HuH-7.5 (cell line): ENCODE measurements around the gene ADD2.
"Not testable (repeated sequence)": the region's sequence is repeated elsewhere in the genome, so short reads cannot be mapped to it uniquely, and the experiment has no call there.

Experiments used
- DNase-seq: peaks from one replicate; pipeline ENCODE4 v3.0.0; 2011; ENCODE audit warnings: low spot score

The ADD2 gene

DNA sequence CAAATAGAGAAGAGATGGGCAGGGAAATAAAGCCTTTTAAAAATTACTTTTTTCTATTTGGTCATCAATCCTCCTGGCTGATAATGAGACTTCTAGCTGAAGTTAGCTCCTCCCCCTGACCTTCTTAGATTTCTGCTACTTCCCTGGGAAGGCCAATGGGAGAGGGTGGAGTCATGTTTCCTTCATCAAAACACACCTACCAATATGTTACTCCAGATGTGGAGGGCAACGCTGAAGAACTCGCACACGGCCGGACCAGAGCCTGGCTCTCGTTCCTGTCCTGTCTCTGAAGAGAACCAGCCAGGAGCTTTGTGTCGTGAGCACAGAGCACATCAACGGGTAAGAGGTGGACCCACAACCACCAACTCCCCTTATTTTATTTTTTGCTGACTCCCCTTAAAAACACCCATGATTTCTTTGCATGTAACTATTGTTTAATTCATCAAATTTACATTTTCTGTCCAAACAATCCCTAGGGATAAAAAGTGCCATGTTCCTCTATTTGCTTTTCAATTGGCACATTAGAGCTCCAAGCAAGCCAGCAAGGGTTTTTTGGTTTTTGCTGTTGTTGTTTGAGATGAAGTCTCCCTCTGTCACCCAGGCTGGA lies 94.9 kb downstream of the ADD2 start:
- no peak for DNase-seq

- no peak for DNase-seq
These were observed 96.8 kb downstream of the ADD2 start for GRCh38 chr2:70671092-70671675.

DNA sequence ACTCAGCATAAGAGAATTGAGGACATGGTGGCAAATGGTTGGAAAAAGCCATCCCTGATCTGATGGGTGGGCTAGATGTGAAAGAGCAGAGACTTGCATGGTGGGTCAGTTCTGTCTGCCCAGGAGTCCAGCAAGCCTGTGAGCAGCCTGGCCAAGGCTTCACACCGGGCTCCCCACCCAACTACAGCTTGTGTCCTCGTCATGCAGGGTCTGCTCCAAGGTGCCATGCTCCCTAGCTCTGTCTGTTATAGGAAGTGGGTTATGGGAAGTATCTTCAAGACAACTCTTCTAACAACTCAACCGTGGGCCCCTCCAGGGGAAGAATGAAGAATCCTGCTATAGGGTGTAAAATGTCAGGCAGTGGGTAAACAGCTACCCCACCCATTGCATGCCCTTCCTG lies 97.4 kb downstream of the ADD2 start:
- no peak for DNase-seq

GRCh38 chr2:70670202-70670601 lies 97.8 kb downstream of the ADD2 start:
- no peak for DNase-seq

DNA sequence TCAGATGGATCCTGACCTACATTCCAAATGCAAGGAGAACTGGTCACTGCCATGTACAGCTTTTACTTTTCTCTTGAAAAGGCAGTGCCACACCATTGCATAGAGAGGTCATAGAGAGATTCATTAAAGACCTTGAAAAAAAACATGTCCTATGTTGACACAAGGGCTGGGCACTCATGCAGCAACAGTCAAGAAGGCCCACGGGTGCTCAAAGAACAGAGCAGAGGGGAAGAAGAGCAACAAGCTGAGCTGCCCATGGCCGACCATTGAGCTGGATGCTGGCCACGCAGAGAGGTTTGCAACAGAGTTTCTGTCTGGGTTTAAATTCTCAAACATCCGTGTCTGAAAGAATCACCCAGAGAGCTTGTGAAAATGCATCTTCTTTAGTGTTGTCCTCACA lies 99.1 kb downstream of the ADD2 start:
- no peak for DNase-seq

DNA sequence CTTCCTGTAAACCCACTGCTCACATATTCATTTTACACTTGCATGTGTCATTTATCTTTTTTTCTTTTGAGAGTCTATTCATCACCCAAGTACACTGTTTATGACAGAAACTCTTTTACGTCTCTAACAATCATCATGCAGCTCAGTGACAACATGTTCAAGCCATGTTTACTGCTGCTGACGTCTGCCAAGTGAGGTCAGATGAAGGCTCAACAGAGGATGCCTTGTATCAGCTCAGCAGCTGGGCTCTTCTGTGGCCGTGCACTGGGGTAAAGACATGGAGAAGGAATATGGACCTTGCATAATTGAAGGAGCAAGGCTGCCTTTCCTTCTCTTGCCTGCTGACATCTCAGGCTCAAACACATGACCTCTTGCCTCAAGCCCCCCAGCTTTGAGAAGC lies 99.6 kb downstream of the ADD2 start:
- no peak for DNase-seq

- DNase-seq = no peak
These were observed 103.5 kb downstream of the ADD2 start for GRCh38 chr2:70664525-70664924.

DNA sequence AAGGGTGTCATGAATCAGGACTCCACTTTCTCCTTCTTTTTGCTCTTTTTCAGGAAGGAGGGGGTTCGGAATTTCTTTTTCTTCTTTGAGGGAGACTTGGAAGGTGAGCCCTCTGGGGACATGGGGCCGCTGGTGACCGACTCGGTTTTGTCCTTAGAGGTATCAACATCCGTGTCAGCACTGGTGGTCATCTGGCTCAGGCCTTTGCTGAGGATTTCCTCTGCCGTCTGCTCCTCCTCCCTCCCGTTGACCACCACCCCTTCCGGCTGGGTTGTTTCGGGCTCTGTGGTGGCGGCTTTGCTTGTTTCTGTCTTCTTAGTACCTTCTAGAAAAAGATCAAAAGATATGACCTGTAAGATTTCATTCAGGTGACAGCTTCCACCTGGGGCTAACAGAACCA lies 104.6 kb downstream of the ADD2 start:
- DNase-seq = no peak

DNA sequence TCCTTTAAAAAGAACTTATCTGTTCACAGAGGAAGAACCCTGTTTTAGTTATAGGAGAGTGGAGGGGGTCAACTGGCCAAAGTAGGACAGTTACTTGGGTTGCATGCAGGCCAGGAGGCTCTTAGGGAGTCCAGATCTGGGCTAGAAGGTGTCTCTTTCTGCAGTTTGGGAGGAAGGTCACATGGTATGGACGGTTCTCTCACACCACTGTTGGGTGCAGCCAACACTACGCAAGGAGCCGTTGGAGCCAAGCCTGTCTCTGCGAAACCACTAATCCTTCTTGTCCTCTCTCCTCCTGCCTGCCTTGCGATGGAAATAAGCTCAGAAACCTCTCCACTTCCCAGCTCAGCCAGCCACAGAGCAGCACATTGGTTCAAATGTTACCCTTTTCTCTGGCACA lies 108.4 kb downstream of the ADD2 start:
- DNase-seq = no peak

DNA sequence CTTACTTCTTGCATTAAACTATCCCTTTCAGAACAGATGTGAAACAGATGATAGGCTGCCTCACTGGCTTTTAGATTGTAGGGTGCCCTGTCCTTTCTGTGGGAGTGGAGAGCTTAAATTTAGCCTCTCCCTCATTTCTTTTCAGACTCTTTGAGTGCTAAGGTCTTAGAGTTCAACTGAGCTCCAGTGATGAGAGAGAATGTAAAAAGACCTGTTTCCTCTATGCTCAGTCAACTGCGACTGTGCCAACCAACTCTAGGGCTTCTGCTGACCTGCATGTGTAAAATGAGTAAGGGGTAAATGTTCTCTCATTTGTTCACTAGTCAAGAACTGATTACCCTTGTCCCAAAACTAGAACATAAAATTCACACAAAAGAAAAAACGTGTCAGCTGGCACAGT lies 109.5 kb downstream of the ADD2 start:
- no peak for DNase-seq

DNA sequence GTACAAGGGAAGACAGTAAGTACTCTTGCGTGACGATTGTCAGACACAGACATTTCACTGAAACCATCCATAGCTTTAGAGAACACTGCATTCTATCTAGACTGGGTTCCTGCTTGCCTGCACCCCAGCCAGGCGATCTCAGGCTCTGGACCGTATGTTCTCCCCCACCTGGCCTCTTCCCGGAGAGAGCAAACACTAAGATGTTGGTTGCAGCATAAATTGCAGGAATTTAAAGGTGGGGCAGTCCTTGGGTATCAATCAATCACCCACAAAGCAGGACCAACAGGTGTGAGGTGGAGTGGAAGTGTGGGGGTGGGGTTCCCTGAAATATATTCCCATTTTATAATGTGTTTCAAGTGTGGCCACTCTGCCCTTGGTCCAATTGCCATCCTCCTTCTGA lies 110.8 kb downstream of the ADD2 start:
- no peak for DNase-seq

GRCh38 chr2:70656421-70657010 lies 111.5 kb downstream of the ADD2 start:
- no peak for DNase-seq

DNA sequence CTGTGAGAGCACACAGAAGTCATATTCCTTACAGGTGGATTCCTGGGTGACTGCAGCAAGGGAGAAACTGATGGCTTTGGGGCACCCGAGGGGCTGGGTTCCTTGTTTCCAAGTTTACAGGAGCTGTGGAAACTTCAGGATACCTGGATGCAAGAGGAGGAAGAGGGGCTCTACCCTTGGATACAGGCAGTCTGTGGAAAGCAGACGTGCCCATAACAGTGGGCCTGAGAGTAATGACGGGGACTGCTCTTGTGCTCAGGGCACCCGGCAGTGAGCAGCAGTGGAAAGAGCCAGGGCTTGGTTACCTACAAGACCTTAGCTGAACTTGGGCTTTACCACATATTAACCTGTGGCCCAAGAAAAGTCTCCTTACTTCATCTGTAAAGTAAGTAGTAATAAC lies 112.2 kb downstream of the ADD2 start:
- no peak for DNase-seq

- DNase-seq = not testable (repeated sequence)
These were observed 112.8 kb downstream of the ADD2 start for GRCh38 chr2:70655211-70655610.

DNA sequence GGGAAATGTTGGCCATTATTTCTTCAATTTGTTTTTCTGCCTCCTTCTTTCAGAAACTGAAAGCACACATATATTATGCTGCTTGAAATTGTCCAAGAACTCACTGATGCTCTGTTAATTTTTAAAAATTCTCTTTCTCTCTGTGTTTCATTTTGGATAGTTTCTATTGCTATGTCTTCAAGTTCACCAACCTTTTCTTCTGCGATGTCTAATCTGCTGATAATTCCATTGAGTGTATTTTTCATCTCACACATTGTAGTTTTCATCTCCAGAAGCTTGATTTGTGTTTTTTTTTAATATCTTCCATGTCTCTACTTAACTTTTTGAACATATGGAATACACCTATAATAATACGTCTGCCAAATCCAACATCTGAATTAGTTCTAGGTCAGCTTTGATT lies 116.3 kb downstream of the ADD2 start:
- no peak for DNase-seq

- DNase-seq = no peak
These were observed 117.0 kb downstream of the ADD2 start for GRCh38 chr2:70651014-70651413.

- DNase-seq = no peak
These were observed 119.0 kb downstream of the ADD2 start for GRCh38 chr2:70648961-70649360.

- DNase-seq = peak; percentile 42
These were observed 120.0 kb downstream of the ADD2 start for GRCh38 chr2:70647873-70648481.

DNA sequence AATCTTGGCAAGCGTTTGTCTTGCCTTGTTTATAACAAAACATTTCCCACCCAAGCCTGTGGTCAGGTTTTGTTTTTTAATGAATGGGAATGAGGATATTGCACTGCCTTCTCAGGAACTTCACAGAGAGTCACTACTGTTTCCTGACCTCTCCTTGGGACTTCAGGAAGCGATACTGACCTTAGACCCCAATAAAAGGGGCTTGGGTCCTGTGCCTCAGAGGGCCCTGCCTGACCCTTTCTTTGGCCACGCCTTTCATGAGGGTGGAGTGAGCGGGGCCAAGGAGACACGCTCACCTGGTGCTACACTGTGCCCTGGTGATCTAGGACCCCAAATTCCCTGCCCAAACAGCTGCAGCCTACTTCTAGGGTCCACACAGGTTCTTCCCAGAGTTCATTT lies 121.6 kb downstream of the ADD2 start:
- DNase-seq = no peak

- no peak for DNase-seq
These were observed 122.1 kb downstream of the ADD2 start for GRCh38 chr2:70645733-70646419.

GRCh38 chr2:70643715-70644114 lies 124.3 kb downstream of the ADD2 start:
- no peak for DNase-seq

- no peak for DNase-seq
These were observed 126.7 kb downstream of the ADD2 start for GRCh38 chr2:70641263-70641784.
